HG03521 (cell line): ENCODE data around the gene PTPRH.
"Not testable (repeated sequence)": the region's sequence is repeated elsewhere in the genome, so short reads cannot be mapped to it uniquely, and the experiment has no call there.

Source experiments
- ATAC-seq: cut with Tn5 transposase; IDR thresholded peaks from one replicate; pipeline ENCODE4 v1.9.1; 2021; ENCODE audit warnings: mild to moderate bottlenecking, moderate library complexity; ENCODE audit not compliant: unreplicated experiment

PTPRH gene

GRCh38 chr19:55160128-55160985 is 48.9 kb downstream of the PTPRH start:
- ATAC-seq = no peak

- ATAC-seq = no peak
These were observed 50.2 kb downstream of the PTPRH start for GRCh38 chr19:55158848-55159749.

GRCh38 chr19:55158423-55158822 is 50.9 kb downstream of the PTPRH start:
- ATAC-seq = no peak

GRCh38 chr19:55157064-55157908 is 52.0 kb downstream of the PTPRH start, which contains the start of gene TNNI3:
Gene TNNI3, minus strand, starts transcription at chr19:55157732. Its CDS starts 143 bp downstream, at chr19:55157589.
- no peak for ATAC-seq

- no peak for ATAC-seq
These were observed 52.9 kb downstream of the PTPRH start for GRCh38 chr19:55156202-55157063.

GRCh38 chr19:55155784-55156183 is 53.5 kb downstream of the PTPRH start:
- not testable (repeated sequence) for ATAC-seq

- no peak for ATAC-seq
These were observed 55.5 kb downstream of the PTPRH start for GRCh38 chr19:55153652-55154264.

GRCh38 chr19:55152017-55152416 is 57.3 kb downstream of the PTPRH start:
- ATAC-seq = no peak

GRCh38 chr19:55149078-55150003 is 60.0 kb downstream of the PTPRH start, which contains the start of gene TNNT1:
Gene TNNT1, minus strand, starts transcription at chr19:55149206. Its CDS starts 2,049 bp downstream, at chr19:55147157.
- ATAC-seq = no peak

- no peak for ATAC-seq
These were observed 61.6 kb downstream of the PTPRH start for GRCh38 chr19:55147545-55148251.

GRCh38 chr19:55146705-55147273 is 62.5 kb downstream of the PTPRH start:
- ATAC-seq = no peak

- no peak for ATAC-seq
These were observed 63.1 kb downstream of the PTPRH start for GRCh38 chr19:55146078-55146704.

- no peak for ATAC-seq
These were observed 64.1 kb downstream of the PTPRH start for GRCh38 chr19:55145232-55145631.

GRCh38 chr19:55141696-55142095 is 67.6 kb downstream of the PTPRH start:
- ATAC-seq = no peak

- no peak for ATAC-seq
These were observed 71.4 kb downstream of the PTPRH start for GRCh38 chr19:55137915-55138314.

- ATAC-seq = no peak
These were observed 72.8 kb downstream of the PTPRH start for GRCh38 chr19:55136399-55137102.
